ENCODE measurements around the gene RANGRF.

Gene RANGRF

DNA sequence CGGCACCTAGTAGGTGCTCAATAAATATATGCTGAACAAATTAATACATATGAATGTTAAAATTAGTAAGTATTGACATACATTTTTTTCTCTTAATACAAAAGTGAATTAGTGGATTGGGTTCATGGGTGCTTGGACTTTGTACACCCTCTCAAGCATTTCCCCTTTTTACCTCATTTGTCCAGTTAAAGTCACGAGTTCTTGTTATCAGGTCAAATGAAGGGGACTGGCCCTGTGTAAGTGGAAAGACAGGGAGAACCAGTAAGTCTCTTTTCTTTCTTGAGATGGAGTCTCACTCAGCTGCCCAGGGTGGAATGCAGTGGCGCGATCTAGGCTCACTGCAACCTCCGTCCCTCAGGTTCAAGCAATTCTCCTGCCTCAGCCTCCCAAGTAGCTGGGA lies 13.7 kb upstream of the RANGRF start:
- DNase-seq: no peak

DNA sequence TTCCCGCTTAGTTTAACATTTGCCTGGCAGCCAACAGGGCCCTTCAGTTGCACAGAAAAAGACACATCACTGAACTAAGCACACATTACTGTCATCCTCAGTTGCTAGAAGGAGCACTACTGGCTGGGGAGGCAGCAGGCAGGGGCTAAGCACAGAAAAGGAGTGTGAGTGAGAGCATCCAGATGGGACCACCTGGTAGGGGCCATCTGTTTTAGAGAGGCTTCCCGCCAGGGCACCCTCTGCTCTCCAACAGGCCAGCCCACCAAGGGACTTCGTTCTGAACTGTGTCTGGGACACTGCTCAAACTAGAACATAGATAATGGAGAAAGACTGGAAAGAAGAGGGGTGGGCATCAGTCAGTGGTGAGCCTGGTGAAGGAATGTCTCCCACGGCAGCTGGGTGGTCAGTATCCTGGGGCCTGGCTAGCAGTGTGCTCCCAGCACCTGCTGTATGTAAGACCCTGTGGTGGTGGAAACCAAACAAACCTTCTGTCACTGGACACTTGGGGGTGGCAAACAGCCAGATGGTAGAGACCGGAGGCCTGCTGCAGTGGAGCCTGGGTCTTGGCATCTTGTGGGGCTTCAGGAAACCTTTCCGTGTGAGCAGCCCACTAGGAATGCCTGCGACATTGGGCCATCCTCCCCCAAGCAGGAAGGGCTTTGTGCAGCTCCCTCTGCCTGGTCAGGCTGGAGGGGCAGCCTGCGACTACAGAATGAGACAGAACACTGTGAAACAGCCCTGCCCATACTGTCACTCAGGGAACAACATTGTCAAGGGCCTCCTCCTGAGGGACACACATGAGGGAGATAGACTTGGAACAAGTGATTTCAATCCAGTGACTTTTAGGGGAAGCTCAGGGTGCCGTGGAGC lies 12.8 kb upstream of the RANGRF start:
- peak; percentile 75 for DNase-seq

DNA sequence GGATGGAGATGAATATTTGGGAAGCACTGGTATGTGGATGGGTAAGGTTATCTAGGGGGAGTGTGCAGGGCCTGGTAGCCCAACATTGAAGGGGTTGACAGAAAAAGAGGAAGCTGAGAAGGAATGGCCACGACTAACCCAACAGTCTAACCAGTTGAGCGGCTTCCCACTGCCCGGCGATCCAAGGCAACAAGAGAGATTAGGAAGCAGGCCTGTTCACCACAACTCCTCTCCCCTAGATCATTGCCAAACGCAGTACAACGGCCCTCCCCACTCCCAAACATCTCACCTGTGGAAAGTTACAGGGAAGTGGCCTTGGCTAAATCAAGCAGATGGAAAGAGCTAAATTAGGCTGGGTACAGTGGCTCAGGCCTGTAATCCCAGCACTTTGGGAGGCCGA lies 11.2 kb upstream of the RANGRF start:
- DNase-seq: no peak

DNA sequence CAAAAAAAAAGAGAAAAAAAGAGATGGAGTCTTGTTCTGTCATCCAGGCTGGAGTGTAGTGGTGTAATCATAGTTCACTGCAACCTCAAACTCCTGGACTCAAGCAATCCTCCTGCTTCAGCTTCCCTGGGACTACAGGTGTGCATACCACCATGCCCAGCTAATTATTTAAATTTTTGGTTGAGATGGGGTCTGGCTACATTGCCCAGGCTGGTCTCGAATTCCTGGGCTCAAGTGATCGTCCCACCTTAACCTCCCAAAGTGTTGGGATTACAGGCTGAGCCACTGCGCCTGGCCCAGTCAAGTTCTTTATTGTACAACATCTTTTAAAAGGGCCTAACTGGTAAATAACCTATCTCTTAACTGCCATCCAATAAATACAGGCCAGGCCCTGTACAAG lies 6.1 kb upstream of the RANGRF start:
- DNase-seq: no peak

DNA sequence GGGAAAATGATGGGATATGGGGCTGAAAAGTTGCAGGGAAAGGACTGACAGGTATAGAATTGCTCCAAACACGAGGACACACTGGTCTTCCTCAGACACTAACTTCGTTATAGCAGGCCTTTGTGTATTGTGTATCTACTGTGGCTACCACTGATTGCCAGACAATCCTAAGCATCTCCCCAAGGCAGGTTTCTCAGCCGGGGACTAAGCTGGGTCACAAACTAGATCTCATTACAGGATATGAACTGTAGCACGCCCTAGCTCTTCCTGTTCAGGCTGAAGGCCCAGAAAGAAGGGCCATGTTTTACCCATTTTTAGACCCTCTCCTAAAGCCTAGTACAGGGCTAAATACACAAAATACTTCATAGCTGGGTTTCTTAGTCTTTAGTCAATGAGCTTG lies 5.1 kb upstream of the RANGRF start:
- DNase-seq: no peak

DNA sequence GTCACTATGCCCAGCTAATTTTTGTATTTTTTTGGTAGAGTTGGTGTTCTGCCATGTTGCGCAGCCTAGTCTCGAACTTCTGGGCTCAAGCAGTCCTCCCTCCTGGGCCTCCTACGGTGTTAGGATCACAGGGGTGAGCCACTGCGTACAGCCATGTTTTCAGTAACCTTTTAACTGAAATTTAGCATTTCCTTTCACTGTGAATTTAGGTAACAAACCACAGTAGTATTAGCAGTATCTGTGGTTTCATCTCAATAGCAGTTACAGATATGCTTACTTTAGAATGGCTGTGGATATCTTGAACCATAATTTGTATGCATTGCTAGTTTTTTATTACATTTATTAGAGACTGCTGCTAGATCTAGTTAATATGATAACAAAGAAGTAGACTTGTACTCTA lies 4.3 kb upstream of the RANGRF start:
- no peak for DNase-seq

DNA sequence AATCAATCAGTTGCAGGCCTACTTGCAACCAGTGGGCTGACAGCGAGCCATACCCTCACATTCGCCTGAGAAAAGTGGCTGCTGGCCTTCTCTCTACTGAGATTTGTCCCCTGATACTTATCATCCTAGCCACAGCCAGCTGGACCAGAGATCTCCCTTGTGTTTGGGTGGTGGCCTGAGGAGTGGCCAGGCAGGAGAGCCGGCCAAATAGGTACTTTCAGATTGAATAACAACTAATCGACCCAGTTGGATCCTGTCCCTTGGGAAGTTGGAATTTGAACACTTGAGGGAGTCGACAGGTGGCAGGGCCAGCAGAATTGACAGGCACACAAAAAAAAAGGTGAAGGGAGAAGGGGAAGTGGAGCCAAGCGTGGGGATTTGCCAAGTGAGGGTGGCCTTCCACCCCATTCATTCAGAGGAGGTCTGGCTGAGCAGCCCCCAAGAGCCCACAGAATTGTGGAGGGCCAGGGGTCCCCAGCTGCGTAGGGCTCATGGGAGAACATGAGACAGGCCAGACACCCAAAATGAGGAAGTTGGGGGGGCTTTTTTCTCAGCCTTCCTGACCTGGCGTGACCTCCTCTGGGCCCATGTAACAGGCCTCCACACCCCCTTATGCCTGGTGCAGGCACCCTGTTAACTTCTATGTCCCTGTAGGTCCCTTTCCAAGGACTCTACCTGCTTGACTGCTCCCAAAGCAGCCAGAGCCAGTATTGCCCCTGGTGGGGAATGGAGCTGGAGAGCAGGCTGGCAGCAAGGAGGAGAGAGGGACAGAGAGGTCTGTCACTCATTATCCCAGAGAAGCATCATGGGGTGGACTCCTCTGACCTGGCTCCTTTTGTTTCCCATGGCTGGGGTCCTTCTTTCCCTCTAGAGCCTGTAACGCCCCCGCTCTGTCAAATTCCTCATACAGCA lies 2.9 kb upstream of the RANGRF start:
- peak; percentile 56 for DNase-seq

DNA sequence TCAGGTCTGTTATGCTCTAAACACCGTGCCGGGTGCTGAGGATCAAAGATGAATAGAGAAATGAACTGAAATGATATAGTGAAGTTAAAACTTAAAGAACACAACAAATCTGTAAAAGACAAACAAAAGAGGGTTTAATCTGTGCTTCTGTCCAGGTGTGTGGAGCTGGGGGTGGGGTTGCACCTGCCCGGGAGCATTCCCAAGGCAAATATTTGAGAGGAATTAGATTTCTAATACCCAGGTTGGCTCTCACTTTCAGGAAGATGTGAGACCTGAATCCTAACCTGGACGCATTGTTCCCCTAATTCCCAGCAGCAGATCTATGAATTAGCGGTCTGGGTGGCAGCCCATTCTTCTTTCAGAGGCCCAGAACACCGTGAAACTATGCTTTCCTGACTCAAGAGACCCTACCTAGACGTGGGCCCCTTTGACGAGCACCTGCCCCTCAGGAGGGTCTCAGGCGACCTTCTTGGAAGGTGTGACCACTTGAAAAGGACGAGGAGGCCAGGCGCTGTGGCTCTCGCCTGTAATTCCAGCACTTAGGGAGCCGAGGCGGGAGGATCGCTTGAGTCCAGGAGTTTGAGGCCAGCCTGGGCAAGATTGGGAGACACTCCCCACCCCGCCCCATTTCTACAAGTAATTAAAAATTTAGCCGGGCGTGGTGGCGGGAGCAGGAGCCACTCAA lies 677 bp upstream of the RANGRF start:
- DNase-seq: no peak

DNA sequence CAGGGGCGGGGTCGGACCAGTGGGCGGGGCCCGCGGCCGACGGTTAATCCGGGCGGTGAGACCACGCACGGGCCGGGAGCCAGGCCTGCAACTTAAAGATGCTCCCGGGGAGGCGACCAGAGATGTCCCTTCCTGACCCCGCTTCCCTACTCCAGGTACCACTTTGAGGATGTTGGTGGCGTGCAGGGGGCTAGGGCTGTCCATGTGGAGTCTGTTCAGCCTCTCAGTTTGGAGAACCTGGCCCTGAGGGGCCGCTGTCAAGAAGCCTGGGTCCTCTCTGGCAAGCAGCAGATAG lies 580 bp downstream of the RANGRF start:
- no peak for DNase-seq

DNA sequence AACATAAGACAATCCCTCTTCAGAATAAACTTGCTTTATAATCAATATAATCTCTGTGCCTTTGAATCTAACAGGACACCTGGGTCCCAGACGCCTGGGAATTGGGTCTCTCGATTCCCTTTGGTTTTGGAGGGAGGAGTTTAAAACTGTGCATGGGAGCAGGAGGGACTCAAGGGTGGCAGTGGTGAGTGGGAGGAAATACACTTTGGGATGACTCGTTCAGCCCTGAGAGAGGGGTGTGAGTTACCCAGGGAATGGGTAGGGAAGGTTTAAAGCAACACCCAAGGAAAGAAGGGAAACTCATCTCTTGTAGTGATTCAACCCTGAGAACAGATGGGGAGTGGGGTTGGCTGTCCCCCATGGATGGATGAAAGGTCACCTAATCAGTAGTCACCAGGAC lies 1.6 kb downstream of the RANGRF start:
- DNase-seq: no peak

DNA sequence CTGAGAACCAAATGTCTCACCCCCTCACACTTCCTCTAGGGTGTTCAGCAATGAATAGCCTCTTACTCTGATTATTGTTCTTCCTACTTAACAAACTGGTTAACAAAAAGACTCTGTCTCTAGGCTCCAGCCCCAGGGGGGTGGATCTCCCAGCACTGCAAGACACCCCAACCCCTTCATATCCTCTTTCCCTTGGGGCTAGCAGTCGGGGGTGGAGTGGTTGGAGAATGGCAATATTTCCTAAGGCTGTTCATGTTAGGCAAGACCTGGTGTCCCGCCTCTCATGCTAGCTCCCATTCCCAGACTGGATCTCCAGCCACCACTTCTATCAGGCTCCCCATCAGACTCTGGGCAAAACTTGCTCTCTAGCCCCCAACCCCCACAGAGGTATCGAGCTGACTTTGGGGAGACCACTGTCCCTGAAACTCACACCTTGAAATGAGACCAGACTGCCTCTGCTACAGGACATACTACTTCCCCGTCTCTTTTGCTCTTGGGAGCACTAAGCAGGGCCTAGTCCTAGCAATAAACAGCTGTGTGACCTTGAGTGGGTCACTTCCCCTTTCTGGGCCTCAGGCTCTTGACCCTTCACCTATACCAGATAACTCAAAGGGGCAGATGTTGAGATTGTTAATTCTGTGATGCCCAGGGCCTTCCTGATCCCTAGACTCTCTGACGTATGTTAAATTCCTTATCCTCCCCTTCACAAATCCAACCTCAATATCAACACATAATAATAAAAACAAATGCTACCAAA lies 4.3 kb downstream of the RANGRF start:
- no peak for DNase-seq

DNA sequence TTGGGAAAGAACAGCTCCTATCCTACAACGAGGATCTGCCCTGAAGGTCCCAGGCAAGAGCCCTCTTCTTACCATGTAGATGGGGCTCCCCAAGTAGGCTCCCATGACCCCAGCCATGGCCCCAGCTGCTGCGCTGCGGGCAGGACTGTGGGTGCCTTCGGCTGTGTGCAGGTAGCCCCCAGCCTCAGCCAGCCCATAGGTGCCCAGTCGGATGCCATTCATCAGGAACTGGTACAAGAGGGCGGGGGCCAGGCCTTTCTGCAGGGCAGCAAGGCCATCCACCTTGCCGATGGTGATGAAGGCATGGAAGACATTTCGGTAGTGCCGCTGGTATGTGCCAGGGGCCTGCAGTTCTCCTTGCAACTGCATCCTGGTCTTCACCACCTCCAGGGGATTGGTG lies 5.9 kb downstream of the RANGRF start:
- DNase-seq: no peak

DNA sequence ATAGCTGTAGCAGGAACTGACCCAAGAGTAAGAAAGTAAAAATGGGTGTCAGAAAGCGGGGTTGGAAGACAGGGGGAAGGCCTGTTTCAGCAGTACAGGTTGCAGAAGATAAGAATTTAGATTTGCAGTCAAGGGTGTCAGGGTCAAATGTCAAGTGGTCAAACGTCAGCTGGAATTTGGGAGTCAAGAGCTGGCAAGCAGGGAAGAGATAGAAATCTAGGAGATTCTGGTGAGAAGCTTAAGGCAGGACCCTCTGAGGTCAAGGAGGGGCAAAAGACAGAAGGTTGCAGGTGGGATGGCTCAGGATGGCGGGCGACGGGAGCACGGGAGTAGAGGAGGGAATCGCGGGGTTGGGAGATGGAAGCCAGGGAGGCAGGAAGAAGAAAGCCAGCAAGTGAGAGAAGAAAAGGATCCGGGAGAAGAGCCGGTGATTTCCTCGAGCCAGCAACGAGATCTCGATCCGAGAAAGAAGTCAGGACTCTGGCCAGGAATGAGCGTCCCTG lies 6.4 kb downstream of the RANGRF start:
- no peak for DNase-seq

DNA sequence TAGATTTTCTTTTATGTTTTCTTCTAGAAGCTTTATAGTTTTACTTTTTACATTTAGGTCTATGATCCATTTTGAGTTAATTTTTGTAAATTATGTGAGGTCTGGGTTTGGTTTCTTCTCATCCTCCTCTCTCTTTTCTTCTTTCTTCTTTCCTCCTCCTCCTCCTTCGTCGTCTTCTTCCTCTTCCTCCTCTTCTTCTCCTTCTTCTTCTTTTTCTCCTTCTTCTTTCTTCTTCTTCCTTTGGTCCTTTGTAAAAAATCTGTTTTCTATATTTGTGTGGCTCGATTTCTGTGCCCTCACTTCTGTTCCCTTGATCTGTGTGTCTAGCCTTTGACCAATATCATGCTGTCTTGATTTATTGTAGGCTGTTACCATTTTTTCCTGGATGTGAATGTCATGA lies 11.8 kb downstream of the RANGRF start:
- DNase-seq: no peak

DNA sequence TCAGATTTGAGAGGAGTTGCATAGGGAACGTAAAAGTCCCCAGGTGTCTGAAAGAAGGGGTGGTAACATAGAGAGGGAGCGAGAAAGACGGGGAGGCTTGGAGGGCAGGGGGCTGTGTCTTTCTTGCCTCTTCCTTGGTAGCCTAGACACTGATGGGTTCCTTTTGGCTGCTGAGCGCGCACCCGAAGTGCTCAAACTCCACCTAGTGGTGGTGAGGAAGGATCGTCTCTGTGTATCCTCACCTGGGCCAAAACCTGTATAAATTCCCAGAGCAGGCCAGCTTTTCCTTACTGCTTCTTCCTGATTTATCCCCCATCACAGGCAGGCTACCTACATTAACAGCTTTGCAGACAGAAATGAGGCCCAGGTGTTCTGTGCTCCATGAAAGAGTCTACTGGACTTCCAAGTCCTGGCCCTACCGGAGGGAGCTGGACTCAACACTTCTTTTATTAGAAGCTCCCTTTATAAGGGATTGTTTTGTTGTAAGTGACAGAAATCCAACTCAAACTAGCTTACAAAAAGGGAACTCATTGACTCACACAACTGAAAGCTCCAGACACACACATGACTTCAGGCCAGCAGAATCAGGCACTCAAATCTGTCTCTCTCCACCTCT lies 12.3 kb downstream of the RANGRF start:
- DNase-seq: peak; percentile 56

DNA sequence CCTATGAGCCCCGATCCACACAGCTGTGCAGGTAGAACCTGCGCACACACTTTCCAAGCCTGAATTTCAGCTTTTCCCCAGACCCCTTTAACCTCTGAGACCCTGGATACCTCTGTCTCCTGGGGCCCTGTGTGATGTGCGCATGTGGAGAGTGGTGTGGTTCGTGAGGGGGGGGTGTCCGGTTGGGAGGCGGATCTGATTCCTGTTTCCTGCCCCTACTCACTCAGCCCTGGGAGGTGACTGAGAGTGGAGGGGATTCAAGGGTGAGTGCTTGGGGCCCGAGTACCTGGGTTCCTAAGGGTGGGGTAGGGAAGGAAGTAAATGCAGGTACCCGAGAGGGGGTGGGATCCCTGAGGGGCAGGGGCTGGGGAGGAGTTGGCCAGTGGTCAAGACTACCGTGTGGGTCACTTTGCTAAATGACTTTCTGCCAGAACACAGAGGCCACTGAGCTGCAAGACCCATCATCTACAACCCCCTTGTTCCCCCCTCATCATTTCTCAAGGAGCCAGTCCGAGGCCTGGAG lies 22.2 kb downstream of the RANGRF start:
- no peak for DNase-seq

DNA sequence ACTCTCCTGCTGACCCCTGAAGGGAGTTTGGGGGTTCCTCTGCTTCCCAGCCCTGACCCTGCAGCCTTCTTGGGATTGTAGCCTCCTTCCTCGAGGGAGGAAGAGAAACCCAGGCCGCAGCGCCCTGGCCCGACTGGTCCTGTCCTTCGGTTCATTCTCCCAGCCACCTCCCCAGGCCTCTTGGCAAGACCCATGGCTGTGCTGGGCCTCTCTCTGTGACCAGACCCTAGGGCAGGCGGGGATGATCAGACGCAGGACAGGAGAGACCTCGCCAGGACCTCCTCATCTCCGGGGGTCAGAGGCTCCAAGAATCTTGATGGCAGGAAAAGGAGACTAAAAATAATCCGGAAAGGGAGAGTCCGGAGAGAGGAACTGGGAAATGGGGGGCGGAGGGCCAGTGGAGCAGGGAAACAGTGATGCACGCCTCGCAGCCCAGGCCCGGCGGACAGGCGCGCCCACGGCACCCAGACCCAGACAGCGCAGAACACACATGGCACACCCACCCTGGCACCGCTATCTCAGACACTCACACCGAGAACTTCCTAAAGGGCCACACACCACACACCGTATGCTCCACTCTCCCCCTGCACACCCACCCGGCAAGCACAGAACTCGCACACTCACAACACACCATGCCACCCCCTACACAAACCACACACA lies 22.8 kb downstream of the RANGRF start:
- no peak for DNase-seq

DNA sequence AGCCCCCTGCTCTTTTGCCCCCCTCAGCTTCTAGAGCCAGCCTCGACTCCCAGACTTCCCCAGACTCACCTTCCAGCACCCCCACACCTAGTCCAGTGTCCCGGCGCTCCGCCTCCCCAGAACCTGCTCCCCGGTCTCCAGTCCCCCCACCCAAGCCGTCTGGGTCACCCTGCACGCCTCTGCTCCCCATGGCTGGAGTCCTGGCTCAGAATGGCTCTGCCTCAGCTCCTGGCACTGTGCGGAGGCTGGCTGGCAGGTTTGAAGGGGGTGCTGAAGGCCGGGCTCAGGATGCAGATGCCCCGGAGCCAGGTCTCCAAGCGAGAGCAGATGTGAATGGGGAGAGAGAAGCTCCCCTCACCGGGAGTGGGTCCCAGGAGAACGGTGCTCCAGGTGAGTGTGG lies 23.8 kb downstream of the RANGRF start:
- DNase-seq: no peak

DNA sequence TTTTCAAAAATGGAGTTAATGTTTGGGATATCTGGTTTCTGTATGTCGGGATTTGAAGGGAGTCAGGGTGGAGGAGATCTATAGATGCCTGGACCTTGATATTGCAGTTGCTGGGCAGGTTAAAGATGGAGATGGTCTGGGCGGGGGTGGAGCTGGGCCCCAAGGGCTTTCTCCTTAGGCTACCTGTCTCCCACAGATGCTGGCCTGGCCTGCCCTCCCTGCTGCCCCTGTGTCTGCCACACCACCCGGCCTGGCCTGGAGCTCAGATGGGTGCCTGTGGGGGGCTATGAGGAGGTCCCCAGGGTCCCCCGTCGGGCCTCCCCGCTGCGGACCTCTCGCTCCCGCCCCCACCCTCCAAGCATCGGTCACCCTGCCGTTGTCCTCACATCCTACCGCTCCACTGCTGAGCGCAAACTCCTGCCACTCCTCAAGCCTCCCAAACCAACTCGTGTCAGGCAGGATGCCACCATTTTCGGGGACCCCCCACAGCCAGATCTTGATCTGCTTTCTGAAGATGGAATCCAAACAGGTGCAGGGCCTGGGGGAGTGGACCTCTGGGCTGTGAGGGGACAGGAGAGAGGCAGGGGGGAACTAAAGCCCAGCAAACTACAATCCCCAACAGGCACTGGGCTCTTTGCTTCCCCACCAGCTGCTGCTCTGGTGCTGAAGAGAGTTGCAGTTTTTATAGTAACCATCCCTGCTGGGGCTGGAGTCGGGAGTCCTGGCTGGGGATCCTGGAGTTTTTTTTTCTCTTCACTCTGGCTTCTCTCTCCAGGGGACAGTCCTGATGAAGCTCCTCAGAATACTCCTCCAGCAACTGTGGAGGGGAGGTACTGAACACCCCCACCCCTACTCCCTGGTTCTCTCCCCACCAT lies 24.5 kb downstream of the RANGRF start:
- DNase-seq: peak; percentile 8

Measured in NCI-H2171 (cell line).